ENCODE data around the gene RHBDL1. TPM values are rescaled to one million over a fixed set of nuclear protein-coding genes. Genes with fewer than 3 reads are reported as not detected.
A peak's percentile ranks its signal among the peaks of the same experiment; 100 is the strongest.

RHBDL1 gene
- total RNA-seq, 2 experiments from 2014 or later: 0.79 to 0.89 TPM

DNA sequence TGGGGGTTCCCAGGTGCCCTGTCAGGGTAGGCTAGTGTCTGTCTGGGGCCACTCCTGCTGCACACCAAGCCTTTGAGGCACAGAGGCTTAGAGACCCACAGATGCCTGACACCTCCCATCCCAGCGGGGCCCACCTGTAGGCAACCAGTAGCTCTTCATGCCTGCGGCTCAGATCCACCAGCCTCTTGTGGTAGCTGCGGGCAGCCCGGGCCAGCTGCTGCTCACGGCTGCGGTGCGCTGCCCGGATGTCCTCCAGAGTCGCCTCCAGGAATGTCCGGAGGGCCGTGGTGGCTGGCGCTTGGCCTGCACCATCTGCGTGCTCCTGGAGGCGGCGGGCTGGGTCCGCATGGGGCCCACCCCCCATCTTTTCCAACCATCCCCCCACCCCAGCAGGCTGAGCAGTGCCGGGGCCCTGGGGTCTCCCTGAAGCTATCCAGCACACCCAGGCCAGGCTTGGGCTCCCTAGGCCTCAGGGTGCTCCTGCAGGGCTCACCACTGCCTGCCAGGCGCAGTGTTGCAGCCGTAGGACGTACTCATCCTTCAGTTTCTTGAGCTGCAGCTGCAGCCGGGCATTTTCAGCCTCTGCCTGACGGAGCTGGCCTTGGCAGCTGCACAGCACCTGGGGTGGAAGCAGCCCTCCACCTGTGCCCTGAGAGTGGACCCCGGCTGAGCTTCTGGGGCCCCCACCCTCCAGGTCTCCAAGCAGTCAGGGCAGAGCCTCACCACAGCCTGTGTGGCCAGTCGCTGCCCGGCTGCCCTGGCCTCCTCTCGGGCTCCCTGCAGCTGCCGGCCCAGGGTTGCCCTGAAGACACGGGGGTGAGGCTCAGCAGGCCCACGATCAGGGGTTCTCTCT is 48.9 kb downstream of the RHBDL1 start:
- POLR2A ChIA-PET: interaction anchor here (0.6 to 8.1 kb wide), 9 partner anchors 9 to 87 kb away, joined by 3 to 84 read pairs (median 4); partner anchors contain the start of genes CIAO3, JMJD8 and METRN
- Mint-ChIP-seq H3K4me3 (no peak overlapping the region), H3K27ac (no peak overlapping the region), H3K36me3 (ENCODE audit: low read depth) (no peaks in the 10 kb centered on the region), H3K9me3 (no peaks in the 10 kb centered on the region), H3K4me1 (ENCODE audit: low read depth) (peaks cover 12% of the 10 kb centered on the region), H3K27me3 (no peaks in the 10 kb centered on the region)
- DNase-seq (peak; percentile 35), ATAC-seq (no peak)
- intact Hi-C loops (cut with micrococcal nuclease): no loop called here
- CTCF ChIA-PET: interaction anchor here (0.7 to 19.6 kb wide), 4 partner anchors 12 to 61 kb away, joined by 3 to 207 read pairs (median 8); partner anchors contain the start of genes CIAO3 and METRN
- TF ChIP-seq, protein P1, sequence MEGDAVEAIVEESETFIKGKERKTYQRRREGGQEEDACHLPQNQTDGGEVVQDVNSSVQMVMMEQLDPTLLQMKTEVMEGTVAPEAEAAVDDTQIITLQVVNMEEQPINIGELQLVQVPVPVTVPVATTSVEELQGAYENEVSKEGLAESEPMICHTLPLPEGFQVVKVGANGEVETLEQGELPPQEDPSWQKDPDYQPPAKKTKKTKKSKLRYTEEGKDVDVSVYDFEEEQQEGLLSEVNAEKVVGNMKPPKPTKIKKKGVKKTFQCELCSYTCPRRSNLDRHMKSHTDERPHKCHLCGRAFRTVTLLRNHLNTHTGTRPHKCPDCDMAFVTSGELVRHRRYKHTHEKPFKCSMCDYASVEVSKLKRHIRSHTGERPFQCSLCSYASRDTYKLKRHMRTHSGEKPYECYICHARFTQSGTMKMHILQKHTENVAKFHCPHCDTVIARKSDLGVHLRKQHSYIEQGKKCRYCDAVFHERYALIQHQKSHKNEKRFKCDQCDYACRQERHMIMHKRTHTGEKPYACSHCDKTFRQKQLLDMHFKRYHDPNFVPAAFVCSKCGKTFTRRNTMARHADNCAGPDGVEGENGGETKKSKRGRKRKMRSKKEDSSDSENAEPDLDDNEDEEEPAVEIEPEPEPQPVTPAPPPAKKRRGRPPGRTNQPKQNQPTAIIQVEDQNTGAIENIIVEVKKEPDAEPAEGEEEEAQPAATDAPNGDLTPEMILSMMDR (IDR thresholded peaks at IDR 0.05): no peak

DNA sequence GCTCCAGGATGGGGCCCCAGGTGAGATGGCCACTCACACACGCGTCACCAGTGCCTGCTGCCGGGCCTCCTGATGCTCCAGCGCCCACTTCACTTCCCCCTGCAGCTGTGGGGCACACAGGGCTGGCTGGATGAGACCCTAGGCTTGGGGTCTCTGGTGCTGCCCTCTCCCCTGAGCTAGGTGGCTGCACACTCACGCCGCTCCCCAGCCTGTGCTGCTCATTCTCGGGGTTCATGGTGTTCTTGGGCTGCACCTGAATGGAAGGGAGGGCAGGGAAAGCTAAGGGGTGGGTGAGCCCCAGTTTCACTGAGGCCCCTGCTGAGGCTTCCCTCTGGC is 49.5 kb downstream of the RHBDL1 start:
- Mint-ChIP-seq H3K27ac (no peak overlapping the region), H3K4me3 (no peak overlapping the region), H3K36me3 (ENCODE audit: low read depth) (no peaks in the 10 kb centered on the region), H3K27me3 (no peaks in the 10 kb centered on the region), H3K4me1 (ENCODE audit: low read depth) (peaks cover 8% of the 10 kb centered on the region), H3K9me3 (no peaks in the 10 kb centered on the region)
- DNase-seq: no peak
- ATAC-seq: no peak
- TF ChIP-seq, protein P1 (IDR thresholded peaks at IDR 0.05): no peak
- POLR2A ChIA-PET: interaction anchor here (0.6 to 8.1 kb wide), 6 partner anchors 10 to 86 kb away, joined by 3 to 84 read pairs (median 7); partner anchors contain the start of genes CIAO3 and METRN
- intact Hi-C loops (cut with micrococcal nuclease): no loop called here
- CTCF ChIA-PET: interaction anchor here (0.7 to 19.6 kb wide), 4 partner anchors 13 to 61 kb away, joined by 3 to 207 read pairs (median 8); partner anchors contain the start of genes CIAO3 and METRN

DNA sequence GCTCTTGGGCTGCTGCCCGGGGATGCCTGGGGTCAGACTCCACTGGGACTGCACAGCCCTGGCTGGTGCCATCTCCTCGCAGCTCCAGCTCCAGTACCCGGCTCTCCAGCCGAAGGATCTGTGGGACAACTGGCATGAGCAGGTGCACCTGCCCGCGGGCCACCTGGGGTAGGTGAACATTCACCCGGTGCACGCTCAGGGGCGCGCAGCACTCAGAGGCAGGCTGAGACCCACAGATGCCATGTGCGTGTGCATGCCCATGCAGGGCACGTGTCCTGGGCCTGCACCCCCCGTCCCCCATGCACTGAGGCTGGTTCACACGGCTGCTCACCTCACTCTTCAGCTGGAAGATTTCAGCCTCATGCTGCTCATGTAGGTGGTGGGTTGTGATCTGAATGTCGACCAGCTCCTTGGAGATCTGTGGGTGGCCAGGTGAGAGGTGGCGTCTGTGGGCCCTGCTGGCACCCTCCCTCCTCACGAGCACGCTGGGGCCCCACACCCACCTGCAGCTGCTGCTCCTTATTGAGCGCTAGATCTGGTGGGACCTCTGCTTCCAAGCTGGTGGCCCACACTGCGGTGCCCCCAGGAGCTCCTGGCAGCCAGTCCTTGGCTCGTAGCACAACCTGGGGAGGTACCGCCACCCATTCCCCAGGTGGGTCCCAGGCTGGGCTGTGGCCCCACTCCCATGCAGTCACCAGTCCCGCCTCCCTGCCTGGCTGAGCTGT is 50.2 kb downstream of the RHBDL1 start:
- POLR2A ChIA-PET: interaction anchor here (0.6 to 8.1 kb wide), 8 partner anchors 10 to 81 kb away, joined by 3 to 84 read pairs (median 4); partner anchors contain the start of genes CIAO3 and METRN

DNA sequence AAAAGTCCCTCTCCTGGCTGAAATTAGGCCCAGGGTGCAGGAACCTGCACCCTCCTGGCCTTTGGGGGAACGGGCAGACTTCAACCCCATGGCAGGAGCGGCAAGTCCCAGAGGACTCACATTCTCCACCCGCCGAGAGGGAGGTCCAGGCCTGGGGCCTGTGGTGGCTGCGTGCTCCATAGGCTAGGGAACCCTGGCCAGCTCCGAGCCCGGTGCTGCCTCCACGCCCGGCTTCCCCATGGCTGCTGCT is 50.6 kb downstream of the RHBDL1 start:
- intact Hi-C loops (cut with micrococcal nuclease): no loop called here
- no peak for ATAC-seq
- ChIA-PET CTCF (interaction anchor here (2.6 to 19.6 kb wide), 2 partner anchors 14 to 60 kb away, joined by 9 to 207 read pairs; partner anchors contain the start of gene METRN), POLR2A (interaction anchor here (0.6 to 8.1 kb wide), 6 partner anchors 11 to 80 kb away, joined by 3 to 84 read pairs (median 6); partner anchors contain the start of genes CIAO3 and METRN)
- H3K27ac Mint-ChIP-seq: no peak overlapping the region
- H3K27me3 Mint-ChIP-seq: no peaks in the 10 kb centered on the region
- peaks cover 5% of the 10 kb centered on the region for H3K4me1 Mint-ChIP-seq (ENCODE audit: low read depth)
- peak overlapping the region; percentile 71 for H3K4me3 Mint-ChIP-seq
- no peaks in the 10 kb centered on the region for H3K9me3 Mint-ChIP-seq
- H3K36me3 Mint-ChIP-seq (ENCODE audit: low read depth): no peaks in the 10 kb centered on the region
- no peak for DNase-seq
- TF ChIP-seq, protein P1 (IDR thresholded peaks at IDR 0.05): no peak

More for the DNA sequence above, 50.2 kb downstream of the RHBDL1 start:
- intact Hi-C loops (cut with micrococcal nuclease): no loop called here
- no peaks in the 10 kb centered on the region for H3K27me3 Mint-ChIP-seq
- CTCF ChIA-PET: interaction anchor here (0.7 to 19.6 kb wide), 4 partner anchors 14 to 60 kb away, joined by 3 to 207 read pairs (median 8); partner anchors contain the start of genes CIAO3 and METRN
- ATAC-seq: no peak
- TF ChIP-seq, protein P1 (IDR thresholded peaks at IDR 0.05): no peak
- no peak overlapping the region for H3K4me3 Mint-ChIP-seq
- no peaks in the 10 kb centered on the region for H3K9me3 Mint-ChIP-seq
- H3K36me3 Mint-ChIP-seq (ENCODE audit: low read depth): no peaks in the 10 kb centered on the region
- H3K27ac Mint-ChIP-seq: no peak overlapping the region
- peaks cover 5% of the 10 kb centered on the region for H3K4me1 Mint-ChIP-seq (ENCODE audit: low read depth)
- no peak for DNase-seq

All from activated CD8-positive, alpha-beta T cell treated with anti-CD3 and anti-CD28 coated beads for 36 hours (primary cell).